Endometrial microvascular endothelial cells (primary cell): ENCODE data around the gene MRM3. TPM values are rescaled to one million over a fixed set of nuclear protein-coding genes. Genes with fewer than 3 reads are reported as not detected.

Experiments used
- in situ Hi-C: cut with HindIII; loops from 2 replicates; pipeline ENCODE4 v1.10.0; 2017; ENCODE audit warnings: low sequenced_read_pairs, low pct_unique_long_range_greater_than_20kb; ENCODE audit errors: inconsistent ontology term
- total RNA-seq: library from RNA; depleted of rRNA; stranded (reverse); fragments of >200 nt; gene quantifications from one replicate; pipeline ENCODE4 v1.2.3, GENCODE V29; 2015; ENCODE audit errors: inconsistent ontology term

The MRM3 gene
- total RNA-seq, 1 donor from 2014 or later: 29.4 TPM

GRCh38 chr17:838486-838885, 56.3 kb downstream of the MRM3 start:
- in situ Hi-C loops: no loop called here

- in situ Hi-C loops: no loop called here
Observed at GRCh38 chr17:841313-841712, 59.2 kb downstream of the MRM3 start.

Other genes starting within 250 kb of the MRM3 start
- gene VPS53, start 67.5 kb upstream of the MRM3 start, total RNA-seq: 22.4 TPM
- 25.3 TPM for gene TLCD3A, start 49.8 kb upstream of the MRM3 start, total RNA-seq
- gene GEMIN4, start 30.1 kb upstream of the MRM3 start, total RNA-seq: 27.6 TPM
- 73.4 TPM for gene GLOD4, start 73 bp upstream of the MRM3 start, total RNA-seq
- gene NXN, start 197.4 kb downstream of the MRM3 start, total RNA-seq: 0.28 TPM
- gene TIMM22, start 214.8 kb downstream of the MRM3 start, total RNA-seq: 24.3 TPM